Activated T-cell treated with anti-CD3 and anti-CD28 coated beads, Interleukin-2, amount 50 U/mL, for 24 hours (primary cell): ENCODE results near the gene UAP1L1.
A peak's percentile ranks its signal among the peaks of the same experiment; 100 is the strongest.

Experiments used
- DNase-seq: peaks from one replicate; pipeline ENCODE4 v3.0.0-alpha.2; 2020
- H3K27ac Mint-ChIP-seq: 2 replicates; pipeline ENCODE4 v1.8.0; 2020; ENCODE audit warnings: mild to moderate bottlenecking, mixed read lengths
- H3K27me3 Mint-ChIP-seq: 2 replicates; pipeline ENCODE4 v1.8.0; 2020; ENCODE audit warnings: mixed read lengths
- H3K36me3 Mint-ChIP-seq: 2 replicates; pipeline ENCODE4 v1.8.0; 2020; ENCODE audit warnings: low read depth, mixed read lengths
- H3K4me1 Mint-ChIP-seq: 2 replicates; pipeline ENCODE4 v1.8.0; 2020; ENCODE audit warnings: low read depth, mixed read lengths
- H3K4me3 Mint-ChIP-seq: 2 replicates; pipeline ENCODE4 v1.8.0; 2020; ENCODE audit warnings: mild to moderate bottlenecking, moderate library complexity, mixed read lengths
- H3K9me3 Mint-ChIP-seq: 2 replicates; pipeline ENCODE4 v1.8.0; 2020; ENCODE audit warnings: mixed read lengths

The UAP1L1 gene

DNA sequence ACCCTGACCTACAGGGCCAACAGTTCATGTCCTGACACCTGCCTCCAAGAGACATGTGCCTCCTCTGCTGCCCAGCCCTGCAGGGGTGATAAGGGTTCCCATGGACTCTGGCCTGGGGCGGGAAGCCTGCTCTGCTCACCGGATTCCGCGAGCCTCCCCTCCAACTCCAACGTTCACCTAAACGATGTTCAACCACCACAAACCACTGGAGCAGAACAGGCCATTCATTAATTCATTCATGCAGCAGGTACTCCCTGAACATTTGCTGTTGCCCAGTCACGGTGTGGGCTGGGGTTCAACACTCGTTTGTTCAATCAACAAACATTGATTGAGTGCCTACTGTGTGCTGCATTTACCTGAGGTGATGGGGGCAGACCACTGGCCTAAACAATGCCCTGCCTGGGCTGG lies 3.3 kb upstream of the UAP1L1 start:
- Mint-ChIP-seq H3K27ac (no peak overlapping the region), H3K27me3 (no peaks in the 10 kb centered on the region), H3K9me3 (no peaks in the 10 kb centered on the region), H3K4me3 (no peak overlapping the region), H3K36me3 (no peaks in the 10 kb centered on the region), H3K4me1 (peaks cover 12% of the 10 kb centered on the region)
- no peak for DNase-seq

DNA sequence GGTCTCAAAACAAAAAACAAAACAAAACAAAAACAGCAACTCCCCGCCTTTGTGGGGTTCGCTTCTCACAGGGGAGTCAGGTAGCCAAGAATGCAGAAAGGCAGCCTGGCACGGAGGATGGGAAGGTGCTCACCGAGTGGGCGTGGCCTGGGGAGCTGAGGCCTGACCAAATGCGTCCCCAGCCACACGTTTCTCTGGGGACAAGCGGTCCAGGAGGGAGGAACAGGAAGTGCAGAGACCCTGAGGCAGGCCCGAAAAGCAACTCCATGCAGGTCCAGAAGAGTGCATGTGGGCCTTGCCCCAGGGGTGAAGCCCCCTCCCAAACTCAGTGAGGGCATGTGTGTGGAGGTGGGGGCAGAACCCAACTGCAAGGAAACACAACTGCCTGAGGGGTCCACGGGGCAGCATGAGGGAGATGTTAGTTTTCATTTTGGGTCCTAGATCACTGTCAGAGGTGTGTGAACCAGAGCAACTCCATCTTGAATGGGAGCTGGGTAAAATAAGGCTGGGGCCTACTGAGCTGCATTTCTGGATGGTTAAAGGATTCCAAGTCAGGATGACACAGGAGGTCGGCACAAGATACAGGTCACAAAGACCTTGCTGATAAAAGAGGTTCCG lies 2.6 kb upstream of the UAP1L1 start:
- DNase-seq, result no peak
- Mint-ChIP-seq H3K27ac (no peak overlapping the region), H3K9me3 (no peaks in the 10 kb centered on the region), H3K4me1 (peaks cover 12% of the 10 kb centered on the region), H3K36me3 (peaks cover 7% of the 10 kb centered on the region), H3K27me3 (no peaks in the 10 kb centered on the region), H3K4me3 (no peak overlapping the region)

DNA sequence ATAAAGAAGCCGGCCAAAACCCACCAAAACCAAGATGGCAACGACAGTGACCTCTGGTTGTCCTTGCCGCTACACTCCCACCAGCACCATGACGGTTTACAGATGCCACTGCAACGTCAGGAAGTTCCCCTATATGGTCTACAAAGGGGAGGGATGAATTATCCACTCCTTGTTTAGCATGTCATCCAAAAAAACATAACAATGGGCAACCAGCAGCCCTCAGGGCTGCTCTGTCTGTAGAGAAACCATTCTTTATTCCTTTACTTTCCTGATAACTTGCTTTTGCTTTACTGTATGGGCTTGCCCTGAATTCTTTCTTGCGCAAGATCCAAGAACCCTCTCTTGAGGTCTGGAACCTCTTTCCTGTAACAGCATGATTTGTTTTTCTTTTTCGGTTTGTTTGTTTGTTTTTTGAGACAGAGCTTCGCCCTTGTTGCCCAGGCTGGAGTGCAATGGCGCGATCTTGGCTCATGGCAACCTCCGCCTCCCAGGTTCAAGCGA lies 2.0 kb upstream of the UAP1L1 start:
- no peak overlapping the region for H3K4me3 Mint-ChIP-seq
- H3K27me3 Mint-ChIP-seq, result no peaks in the 10 kb centered on the region
- DNase-seq, result no peak

DNA sequence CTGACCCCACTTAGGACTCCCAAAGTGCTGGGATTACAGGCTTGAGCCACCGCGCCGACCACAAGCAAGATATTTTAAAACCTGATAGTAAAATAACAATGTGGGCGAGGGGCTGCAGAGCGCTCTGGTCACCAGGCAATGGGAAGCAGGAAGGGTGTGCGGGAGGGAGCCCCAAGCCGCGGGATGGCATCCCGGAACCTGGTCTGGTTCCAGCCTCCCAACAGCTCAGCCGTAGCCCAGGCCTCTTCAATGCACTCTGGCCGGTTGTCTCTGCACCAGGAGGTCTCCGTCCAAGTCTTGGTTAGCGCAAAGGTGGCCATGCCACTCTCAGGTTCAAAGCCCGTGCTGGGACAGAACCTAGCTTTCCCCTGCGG lies 694 bp upstream of the UAP1L1 start:
- no peak for DNase-seq
- Mint-ChIP-seq H3K36me3 (peaks cover 14% of the 10 kb centered on the region), H3K4me3 (peak overlapping the region; percentile 62), H3K27ac (no peak overlapping the region), H3K9me3 (no peaks in the 10 kb centered on the region), H3K27me3 (no peaks in the 10 kb centered on the region), H3K4me1 (peaks cover 3% of the 10 kb centered on the region)

More for the DNA sequence above, 2.0 kb upstream of the UAP1L1 start:
- Mint-ChIP-seq H3K36me3 (peaks cover 12% of the 10 kb centered on the region), H3K27ac (no peak overlapping the region), H3K9me3 (no peaks in the 10 kb centered on the region), H3K4me1 (peaks cover 12% of the 10 kb centered on the region)

DNA sequence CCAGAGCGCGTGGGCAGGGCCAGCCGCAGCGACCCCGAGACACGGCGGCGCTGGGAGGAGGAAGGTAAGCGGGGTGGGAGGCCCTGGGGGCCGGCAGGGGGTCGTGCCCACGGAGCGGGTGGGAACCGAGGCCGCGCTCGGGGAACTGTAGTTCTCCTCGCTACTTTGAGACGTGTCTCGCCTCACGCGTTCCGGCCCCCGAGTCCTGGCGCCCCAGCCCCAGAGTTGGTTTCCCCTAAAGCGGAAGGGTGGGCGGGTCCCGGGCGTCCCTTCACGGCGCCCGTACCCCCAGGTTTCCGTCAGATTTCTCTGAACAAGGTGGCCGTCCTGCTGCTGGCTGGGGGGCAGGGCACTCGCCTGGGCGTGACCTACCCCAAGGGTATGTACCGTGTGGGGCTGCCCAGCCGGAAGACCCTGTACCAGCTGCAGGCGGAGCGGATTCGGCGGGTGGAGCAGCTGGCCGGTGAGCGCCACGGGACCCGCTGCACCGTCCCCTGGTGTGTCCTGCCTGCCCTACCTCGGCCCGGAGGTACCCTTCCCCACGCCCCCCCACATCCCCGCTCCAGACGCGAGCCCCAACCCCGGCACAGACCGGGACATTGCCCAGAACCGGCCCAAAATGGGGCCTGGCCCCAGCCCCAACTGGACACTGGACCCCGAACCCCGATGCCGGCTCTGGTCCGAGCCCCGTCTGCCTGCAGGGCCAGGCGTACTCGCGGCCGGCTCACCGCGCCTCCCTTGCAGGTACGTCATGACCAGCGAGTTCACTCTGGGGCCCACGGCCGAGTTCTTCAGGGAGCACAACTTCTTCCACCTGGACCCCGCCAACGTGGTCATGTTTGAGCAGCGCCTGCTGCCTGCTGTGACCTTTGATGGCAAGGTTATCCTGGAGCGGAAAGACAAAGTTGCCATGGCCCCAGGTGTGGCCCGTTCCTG lies 709 bp downstream of the UAP1L1 start:
- Mint-ChIP-seq H3K4me1 (peaks cover 3% of the 10 kb centered on the region), H3K27me3 (no peaks in the 10 kb centered on the region), H3K27ac (no peak overlapping the region), H3K4me3 (peak overlapping the region; percentile 77), H3K36me3 (peaks cover 26% of the 10 kb centered on the region), H3K9me3 (no peaks in the 10 kb centered on the region)
- peak; percentile 66 for DNase-seq

DNA sequence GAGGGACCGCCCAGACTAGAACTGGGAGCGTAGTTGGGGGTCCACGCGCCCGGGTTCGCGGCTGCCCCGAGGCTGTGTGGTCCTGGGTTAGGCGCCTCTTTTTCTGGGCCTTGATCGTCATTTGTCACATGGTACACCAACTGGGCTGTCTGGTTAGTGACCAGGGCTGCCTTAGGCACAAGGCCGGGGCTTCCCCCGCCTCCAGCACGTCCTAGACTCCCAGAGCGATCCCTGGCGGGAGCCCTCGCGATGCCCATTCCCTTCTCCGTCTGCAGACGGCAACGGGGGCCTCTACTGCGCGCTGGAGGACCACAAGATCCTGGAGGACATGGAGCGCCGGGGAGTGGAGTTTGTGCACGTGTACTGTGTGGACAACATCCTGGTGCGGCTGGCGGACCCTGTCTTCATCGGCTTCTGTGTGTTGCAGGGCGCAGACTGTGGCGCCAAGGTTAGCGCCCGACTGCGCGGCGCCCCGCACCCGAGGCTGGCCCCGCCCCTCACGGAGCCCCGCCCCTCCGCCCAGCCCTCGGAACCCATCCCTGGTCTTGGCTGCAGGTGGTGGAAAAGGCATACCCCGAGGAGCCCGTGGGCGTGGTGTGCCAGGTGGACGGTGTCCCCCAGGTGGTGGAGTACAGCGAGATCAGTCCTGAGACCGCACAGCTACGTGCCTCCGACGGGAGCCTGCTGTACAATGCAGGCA lies 1.5 kb downstream of the UAP1L1 start:
- no peak for DNase-seq
- H3K36me3 Mint-ChIP-seq, result peaks cover 33% of the 10 kb centered on the region
- no peaks in the 10 kb centered on the region for H3K9me3 Mint-ChIP-seq
- no peak overlapping the region for H3K27ac Mint-ChIP-seq
- peaks cover 9% of the 10 kb centered on the region for H3K4me1 Mint-ChIP-seq
- H3K4me3 Mint-ChIP-seq, result peak overlapping the region; percentile 77
- no peaks in the 10 kb centered on the region for H3K27me3 Mint-ChIP-seq

DNA sequence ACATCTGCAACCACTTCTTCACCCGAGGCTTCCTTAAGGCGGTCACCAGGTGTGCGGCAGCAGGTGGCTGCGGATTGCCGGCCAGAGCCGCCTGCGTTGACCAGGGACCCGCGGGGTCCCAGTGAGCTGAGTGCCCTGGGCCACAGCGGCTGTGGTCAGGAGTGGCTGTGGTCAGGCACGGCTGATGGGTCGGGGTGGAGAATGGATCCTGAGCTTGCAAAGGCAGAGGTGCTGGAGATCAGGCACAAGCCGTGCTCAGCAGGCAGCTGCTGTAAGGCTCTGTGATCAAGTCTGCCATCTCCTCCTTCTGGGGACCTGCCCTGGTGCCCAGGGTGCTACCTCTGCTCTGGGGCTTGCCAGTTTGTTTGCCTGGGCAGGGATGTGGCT lies 2.1 kb downstream of the UAP1L1 start:
- no peaks in the 10 kb centered on the region for H3K27me3 Mint-ChIP-seq
- H3K36me3 Mint-ChIP-seq, result peaks cover 33% of the 10 kb centered on the region
- no peak overlapping the region for H3K27ac Mint-ChIP-seq
- H3K4me3 Mint-ChIP-seq, result no peak overlapping the region
- H3K4me1 Mint-ChIP-seq, result peaks cover 11% of the 10 kb centered on the region
- no peaks in the 10 kb centered on the region for H3K9me3 Mint-ChIP-seq
- no peak for DNase-seq

DNA sequence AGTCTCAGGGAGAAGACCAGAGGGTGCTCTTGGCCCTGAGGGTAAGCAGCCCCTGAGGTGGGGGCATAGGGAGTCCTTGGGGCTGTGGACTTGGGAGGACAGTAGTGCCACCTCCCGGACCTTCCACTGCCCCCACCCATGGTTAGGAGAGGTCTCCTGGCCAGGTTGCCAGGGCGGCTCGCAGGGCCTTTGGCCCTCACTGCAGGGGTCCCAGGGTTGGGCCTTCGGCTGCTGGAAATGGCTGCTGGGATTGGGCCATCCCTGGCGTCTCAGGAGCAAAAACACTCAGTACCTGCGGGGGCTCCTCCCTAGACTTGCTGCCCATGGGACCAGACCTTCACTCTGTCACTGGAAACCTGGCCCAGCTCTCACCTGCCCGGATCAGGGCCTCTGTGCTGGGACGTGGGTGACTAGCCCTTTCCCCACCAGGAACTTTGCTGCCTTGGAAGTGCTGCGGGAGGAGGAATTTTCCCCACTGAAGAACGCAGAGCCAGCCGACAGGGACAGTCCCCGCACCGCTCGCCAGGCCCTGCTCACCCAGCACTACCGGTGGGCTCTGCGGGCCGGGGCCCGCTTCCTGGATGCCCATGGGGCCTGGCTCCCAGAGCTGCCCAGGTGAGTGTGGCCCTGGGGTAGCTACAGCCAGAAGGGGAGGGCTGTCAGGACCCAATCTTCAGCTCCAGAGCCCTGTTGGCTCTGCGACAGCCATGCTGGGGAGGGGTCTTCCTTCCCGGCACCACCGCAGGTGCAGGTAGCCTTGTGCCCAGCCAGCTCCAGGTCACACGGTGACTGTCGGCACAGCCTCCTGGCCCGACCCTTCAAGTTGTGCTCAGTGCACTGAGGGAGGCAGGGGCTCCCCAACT lies 3.2 kb downstream of the UAP1L1 start:
- peaks cover 35% of the 10 kb centered on the region for H3K36me3 Mint-ChIP-seq
- H3K27me3 Mint-ChIP-seq, result no peaks in the 10 kb centered on the region
- no peaks in the 10 kb centered on the region for H3K9me3 Mint-ChIP-seq
- H3K4me3 Mint-ChIP-seq, result no peak overlapping the region
- H3K4me1 Mint-ChIP-seq, result peaks cover 20% of the 10 kb centered on the region
- no peak for DNase-seq
- no peak overlapping the region for H3K27ac Mint-ChIP-seq

DNA sequence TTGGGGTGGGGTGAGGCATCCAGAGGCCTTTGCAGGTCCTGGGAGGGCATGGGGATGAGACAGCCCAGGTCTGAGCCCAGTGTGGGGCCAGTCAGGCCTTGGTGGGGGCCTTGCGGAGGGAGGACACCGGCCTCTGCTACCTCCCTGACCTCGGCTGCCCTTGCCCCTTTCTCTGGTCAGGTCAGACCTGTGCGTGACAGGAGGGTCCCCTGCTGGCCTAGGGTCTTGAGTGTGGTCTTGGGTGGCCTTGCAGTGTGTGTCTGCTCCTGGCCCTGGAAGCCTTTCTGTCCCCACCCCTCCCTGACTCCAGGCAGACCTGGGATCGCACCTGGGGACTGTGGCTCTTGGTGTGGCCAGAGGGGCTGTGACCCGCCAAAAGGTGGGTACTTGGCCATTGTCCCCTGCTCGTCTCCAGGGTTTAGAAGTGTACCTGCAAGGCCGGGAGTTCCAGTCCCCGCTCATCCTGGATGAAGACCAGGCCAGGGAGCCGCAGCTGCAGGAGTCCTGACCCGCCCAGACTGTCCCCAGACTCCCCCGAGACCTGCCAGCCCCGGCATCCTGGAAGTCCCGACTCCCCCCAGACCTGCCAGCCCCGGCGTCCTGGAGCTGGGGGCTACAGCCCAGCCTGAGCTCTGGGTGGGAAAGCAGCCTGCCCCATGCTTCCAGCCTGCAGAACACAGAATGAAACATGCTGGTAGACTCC lies 5.1 kb downstream of the UAP1L1 start:
- Mint-ChIP-seq H3K36me3 (peaks cover 40% of the 10 kb centered on the region), H3K4me1 (peaks cover 24% of the 10 kb centered on the region), H3K9me3 (no peaks in the 10 kb centered on the region), H3K4me3 (no peak overlapping the region), H3K27ac (no peak overlapping the region), H3K27me3 (no peaks in the 10 kb centered on the region)
- DNase-seq, result no peak

DNA sequence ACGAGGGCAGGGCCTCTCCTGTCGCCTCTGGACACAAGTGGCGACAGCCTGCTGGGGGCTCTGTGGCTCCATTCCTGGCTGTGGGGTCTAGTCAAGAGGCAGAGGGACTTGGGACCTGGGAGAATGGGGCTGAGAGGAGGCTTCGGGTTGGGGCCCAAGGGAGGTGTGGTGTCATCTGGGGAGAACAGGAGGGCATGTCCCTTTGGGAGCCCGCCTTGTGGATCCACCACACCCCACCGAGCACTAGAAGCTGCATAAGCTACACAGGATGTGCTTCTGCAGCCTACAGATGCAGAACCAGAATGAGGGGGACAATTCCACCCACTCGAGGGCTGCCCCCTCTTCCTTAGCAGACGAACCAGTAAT lies 5.6 kb downstream of the UAP1L1 start:
- H3K36me3 Mint-ChIP-seq, result peaks cover 43% of the 10 kb centered on the region
- H3K27ac Mint-ChIP-seq, result no peak overlapping the region
- H3K9me3 Mint-ChIP-seq, result no peaks in the 10 kb centered on the region
- no peaks in the 10 kb centered on the region for H3K27me3 Mint-ChIP-seq
- no peak for DNase-seq
- H3K4me3 Mint-ChIP-seq, result no peak overlapping the region
- peaks cover 30% of the 10 kb centered on the region for H3K4me1 Mint-ChIP-seq

DNA sequence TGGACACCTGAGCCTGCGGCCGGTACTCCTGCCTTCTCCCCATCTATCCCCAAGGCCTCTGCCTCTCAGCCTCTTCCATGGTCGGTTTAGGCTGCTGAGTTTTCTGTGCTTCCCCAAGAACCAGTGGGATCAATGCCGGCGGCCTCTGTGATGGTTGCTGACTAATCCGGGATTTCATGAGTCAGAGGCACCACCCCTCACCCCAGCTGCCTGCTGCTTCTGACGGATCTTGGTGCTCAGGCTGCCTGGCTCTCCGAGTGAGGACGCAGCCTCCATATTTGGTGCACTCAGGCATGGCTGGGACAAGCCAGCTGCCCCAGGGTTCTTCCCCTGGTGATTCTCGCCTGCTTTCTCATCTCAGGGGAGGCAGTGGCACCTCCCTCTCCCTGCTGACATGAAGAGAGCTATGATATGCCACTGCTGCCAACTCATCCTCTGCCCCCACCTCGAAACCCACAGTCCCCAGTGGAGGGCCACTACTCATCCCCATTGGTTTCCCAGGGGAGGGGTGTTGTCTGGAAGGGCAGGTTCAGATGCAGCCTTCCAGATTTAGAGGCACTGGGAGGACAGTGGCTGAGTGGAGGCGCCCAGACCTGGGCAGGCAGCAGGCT lies 6.2 kb downstream of the UAP1L1 start:
- Mint-ChIP-seq H3K27me3 (no peaks in the 10 kb centered on the region), H3K27ac (peak overlapping the region; percentile 59), H3K4me1 (peaks cover 33% of the 10 kb centered on the region), H3K4me3 (no peak overlapping the region), H3K9me3 (no peaks in the 10 kb centered on the region), H3K36me3 (peaks cover 45% of the 10 kb centered on the region)
- no peak for DNase-seq

DNA sequence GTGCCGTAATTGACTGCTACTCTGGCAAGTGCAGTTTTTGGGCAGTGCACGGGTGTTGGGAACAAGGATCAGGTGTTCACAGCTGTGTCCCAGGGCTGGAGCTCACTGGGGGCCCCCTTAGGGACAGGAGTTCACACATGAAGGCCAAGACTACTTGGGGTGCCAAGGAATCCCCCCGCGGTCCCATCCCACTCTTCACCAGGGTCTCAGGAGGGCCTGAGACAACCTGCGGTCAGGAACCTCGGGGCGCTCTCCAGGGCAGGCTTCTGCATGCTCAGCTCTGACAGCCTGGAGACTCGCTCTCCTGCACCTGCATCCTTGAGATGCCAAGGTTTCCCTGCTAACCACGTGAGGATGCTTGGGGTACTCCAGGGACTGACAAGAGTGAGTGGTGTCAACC lies 7.2 kb downstream of the UAP1L1 start:
- Mint-ChIP-seq H3K27me3 (no peaks in the 10 kb centered on the region), H3K9me3 (no peaks in the 10 kb centered on the region), H3K4me1 (peaks cover 43% of the 10 kb centered on the region), H3K36me3 (peaks cover 51% of the 10 kb centered on the region), H3K27ac (no peak overlapping the region), H3K4me3 (no peak overlapping the region)
- DNase-seq, result no peak

DNA sequence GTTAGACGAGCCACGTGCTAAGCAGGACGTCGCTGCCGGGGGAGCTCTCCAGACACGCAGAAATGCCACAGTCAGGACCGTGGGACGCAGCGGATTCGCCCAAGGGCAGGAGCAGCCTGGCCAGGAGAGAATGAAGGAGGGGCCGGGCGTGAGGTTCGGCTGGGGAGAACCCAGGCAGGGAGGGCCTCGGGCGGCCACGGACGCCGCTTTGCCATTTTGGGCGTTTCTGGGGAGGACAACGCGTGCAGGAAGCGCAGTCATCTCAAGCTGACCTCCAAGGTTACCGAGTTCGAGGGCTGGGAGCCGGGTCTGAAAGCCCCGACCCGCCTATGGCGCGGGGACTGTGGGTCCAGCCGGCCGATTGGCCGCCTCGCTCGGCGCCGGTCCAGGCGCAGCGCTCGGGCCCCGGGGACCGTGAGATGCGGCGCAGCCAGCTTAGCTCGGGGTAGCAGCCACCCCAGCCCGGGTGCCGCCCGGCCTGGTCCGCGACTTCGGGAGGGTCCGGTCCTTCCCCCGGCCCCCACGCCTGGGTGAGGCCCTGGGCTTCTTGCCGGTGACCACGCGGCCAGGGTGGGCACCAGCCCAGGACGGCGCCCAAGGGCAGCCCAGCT lies 8.7 kb downstream of the UAP1L1 start:
- H3K4me3 Mint-ChIP-seq, result peak overlapping the region; percentile 87
- peak; percentile 75 for DNase-seq
- peaks cover 44% of the 10 kb centered on the region for H3K4me1 Mint-ChIP-seq
- no peaks in the 10 kb centered on the region for H3K27me3 Mint-ChIP-seq
- H3K9me3 Mint-ChIP-seq, result no peaks in the 10 kb centered on the region
- peak overlapping the region; percentile 97 for H3K27ac Mint-ChIP-seq
- H3K36me3 Mint-ChIP-seq, result peaks cover 56% of the 10 kb centered on the region
